ENCODE results near the gene WDR73. TPM values are rescaled to one million over a fixed set of nuclear protein-coding genes. Genes with fewer than 3 reads are reported as not detected.
"Not testable (repeated sequence)": the region's sequence is repeated elsewhere in the genome, so short reads cannot be mapped to it uniquely, and the experiment has no call there.

WDR73 gene
- total RNA-seq, 1 donor from 2014 or later, result 24.5 TPM

- peak; percentile 79 for DNase-seq (ENCODE audit: low read depth)
Measured at GRCh38 chr15:84658080-84658787, 4.2 kb upstream of the WDR73 start, which contains the start of gene NMB. TSS of gene NMB (minus strand) at chr15:84658199. CDS start at chr15:84658152, 47 bp downstream.

DNA sequence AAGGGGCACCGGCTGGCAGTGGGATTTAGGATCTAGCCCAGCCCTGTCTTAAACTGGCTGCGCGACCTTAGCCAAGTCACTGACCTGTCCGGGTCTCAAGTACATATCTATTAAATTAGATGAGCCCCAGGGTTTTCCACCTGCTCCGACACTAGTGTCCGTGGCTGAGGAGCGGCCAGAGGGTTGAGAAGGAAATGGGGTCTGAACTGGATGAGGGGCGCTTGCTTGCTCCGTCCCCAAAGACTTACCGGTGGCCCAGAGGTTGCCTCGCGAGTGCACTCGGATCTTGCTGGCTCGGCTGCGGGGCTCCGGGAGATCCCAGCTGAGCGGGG lies 3.6 kb upstream of the WDR73 start:
- no peak for DNase-seq (ENCODE audit: low read depth)

DNA sequence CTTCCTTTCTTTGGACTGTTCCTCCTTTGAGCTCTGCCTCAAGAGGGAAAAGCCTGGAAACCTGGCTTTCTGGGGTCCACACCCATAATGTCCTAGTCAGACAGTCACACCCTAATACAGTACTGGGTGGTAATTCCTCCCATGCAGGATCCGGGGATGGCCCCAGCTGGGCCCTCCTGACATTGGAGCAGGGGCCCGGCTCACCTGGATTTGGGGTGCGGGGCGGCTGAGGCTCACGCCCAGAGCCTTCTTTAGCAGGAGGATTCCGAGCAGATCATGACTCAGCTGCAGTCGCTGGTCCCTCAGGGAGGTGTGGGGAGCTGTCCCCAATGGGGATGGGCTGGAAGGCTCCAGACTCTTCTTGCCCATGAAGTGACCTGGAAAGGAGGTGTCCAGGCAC lies 2.9 kb upstream of the WDR73 start:
- no peak for DNase-seq (ENCODE audit: low read depth)

DNA sequence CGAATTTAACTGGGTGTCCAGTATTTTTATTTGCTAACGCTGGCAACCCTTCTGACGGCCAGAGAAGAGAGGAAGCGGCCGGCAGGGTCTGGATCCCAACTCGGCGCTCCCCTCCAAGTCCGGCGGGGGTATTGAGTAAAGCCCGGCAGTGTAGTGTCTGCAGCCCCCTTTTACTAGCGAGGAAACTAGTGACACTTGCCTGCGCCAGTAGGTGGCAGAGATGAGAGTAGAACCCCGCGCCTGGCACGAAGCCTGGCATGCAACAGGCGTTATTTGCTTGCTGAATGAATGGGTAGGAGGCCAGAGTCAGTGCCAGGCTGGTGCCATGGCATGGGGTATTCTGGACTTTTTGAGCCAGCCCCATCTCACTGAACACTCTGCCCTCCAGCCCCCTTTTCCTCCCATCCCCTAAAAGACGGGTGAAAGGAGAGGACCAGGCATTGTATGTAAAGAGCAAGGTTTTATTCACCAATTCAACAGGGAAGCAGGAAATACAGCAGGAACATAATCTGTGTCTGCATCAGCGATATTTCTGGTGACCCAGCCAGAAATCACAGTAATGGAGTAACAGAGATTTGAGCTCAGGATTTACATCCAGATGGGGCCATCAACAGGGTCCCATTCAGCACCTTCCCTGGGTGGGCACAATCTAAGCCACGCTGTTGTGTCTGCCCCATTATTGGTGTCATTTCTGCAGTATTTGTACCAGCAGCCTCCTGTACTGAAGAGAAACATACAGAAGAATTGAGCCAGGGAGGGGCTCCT lies 788 bp upstream of the WDR73 start:
- peak; percentile 91 for DNase-seq (ENCODE audit: low read depth)

DNA sequence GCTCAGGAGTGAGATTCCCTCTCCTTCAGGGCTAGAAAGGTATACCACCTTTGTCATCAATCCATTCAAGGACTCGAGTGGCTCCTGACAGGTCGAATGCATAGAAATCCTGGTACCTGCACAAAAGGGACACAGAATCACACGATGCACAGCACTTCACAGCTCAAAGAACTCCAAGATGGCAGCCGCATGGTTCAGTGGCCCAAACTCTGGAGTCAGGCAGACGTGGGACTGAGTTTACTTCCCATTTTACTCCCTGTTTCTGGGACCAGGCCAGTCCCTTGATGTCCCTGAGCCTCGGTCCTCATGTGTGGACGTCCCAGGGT lies 536 bp downstream of the WDR73 start:
- DNase-seq (ENCODE audit: low read depth), result no peak

GRCh38 chr15:84649706-84650105 lies 4.4 kb downstream of the WDR73 start:
- no peak for DNase-seq (ENCODE audit: low read depth)

- peak; percentile 84 for DNase-seq (ENCODE audit: low read depth)
Measured at GRCh38 chr15:84648539-84648938, 5.5 kb downstream of the WDR73 start.

DNA sequence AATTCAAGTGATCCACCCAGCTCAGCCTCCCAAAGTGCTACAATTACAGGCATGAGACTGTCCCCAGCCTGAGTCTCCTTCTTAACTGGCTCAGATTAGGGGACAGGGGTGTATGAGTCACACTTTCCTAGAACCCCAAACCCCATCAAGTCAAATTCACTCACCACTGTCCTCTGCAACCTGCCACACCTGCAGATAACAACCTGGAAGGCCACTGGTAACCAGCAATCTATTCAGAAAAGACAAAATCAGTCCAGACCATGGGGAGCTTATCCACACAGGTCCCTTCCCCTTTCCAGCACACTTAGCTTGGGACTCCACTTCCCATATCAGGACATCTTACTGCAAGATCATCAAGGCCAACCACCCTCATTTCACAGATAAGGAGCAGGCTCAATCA lies 6.4 kb downstream of the WDR73 start:
- no peak for DNase-seq (ENCODE audit: low read depth)

- DNase-seq (ENCODE audit: low read depth), result no peak
Measured at GRCh38 chr15:84645997-84646396, 8.1 kb downstream of the WDR73 start.

DNA sequence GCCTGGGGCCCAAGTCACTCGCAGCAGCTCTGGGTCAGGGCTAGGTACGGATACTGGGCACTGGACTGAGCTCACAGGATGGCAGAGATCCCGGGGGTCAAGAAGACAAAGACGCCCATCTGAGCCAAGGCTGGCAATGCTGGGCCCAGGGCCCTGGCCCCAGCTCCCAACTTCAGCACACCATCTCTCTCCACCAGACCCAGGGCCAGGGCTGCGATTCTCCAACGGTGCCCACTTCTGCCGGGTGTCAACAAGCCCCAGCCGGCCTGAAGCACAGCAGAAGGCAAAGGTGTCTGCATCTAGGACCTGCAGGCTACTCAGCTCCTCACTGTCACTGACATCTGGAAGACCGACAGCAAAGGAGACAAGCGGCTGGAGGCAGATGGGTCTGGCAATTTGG lies 8.6 kb downstream of the WDR73 start:
- DNase-seq (ENCODE audit: low read depth), result no peak

- DNase-seq (ENCODE audit: low read depth), result peak; percentile 94
Measured at GRCh38 chr15:84643838-84644237, 10.2 kb downstream of the WDR73 start.

DNA sequence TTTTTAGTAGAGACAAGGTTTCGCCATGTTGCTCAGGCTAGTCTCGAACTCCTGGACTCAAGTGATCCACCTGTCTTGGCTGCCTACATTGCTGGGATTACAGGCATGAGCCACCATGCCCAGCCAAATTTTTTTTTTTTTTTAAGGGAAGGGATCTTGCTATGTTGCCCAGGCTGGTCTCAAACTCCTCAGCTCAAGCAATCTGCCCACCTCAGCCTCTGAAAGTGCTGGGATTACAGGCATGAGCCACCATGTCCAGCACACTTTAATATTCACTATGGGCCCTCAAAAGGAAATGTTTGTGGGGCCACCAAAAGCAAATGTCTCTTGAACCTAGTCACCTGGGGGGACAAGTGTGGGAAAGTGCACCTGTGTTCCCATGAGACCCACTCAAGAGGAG lies 11.4 kb downstream of the WDR73 start:
- not testable (repeated sequence) for DNase-seq (ENCODE audit: low read depth)

GRCh38 chr15:84641871-84642270 lies 12.2 kb downstream of the WDR73 start:
- DNase-seq (ENCODE audit: low read depth), result not testable (repeated sequence)

- DNase-seq (ENCODE audit: low read depth), result no peak
Measured at GRCh38 chr15:84638103-84638502, 16.0 kb downstream of the WDR73 start.

- no peak for DNase-seq (ENCODE audit: low read depth)
Measured at GRCh38 chr15:84634228-84634837, 19.8 kb downstream of the WDR73 start.

DNA sequence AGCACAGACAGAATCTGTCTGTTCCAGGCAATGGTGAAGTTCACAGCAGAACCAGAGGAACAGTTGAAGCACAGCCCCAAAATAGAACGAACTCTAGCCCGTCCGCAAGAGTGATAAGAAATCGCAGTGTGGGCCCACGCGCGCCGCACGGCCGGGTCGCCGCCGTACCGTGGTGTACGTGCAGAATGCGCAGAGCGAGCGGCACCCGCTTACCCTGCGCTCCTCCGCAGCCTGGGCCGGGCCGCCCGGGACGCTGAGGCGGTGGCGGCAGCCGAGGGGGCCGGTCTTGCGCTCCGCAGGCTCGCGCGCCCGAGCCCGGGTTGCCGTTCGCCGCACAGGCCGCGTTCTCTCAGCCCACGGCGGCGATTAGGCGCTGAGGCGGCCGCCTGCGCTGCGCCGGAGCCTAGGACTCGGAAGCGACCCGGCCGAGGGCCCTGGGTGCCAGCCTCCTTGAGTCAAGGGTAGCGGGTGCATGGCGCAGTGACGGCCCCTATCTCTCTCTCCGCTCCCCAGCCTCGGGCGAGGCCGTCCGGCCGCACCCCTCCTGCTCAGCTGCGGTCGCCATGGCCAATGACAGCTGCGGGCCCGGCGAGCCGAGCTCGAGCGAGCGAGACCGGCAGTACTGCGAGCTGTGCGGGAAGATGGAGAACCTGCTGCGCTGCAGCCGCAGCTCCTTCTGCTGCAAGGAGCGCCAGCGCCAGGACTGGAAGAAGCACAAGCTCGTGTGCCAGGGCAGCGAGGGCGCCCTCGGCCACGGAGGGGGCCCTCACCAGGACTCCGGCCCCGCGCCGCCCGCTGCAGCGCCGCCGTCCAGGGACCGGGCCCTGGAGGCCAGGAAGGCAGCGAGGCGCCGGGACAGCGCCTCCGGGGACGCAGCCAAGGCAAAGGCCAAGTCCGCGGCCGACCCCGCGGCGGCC lies 20.5 kb downstream of the WDR73 start:
- peak; percentile 82 for DNase-seq (ENCODE audit: low read depth)

DNA sequence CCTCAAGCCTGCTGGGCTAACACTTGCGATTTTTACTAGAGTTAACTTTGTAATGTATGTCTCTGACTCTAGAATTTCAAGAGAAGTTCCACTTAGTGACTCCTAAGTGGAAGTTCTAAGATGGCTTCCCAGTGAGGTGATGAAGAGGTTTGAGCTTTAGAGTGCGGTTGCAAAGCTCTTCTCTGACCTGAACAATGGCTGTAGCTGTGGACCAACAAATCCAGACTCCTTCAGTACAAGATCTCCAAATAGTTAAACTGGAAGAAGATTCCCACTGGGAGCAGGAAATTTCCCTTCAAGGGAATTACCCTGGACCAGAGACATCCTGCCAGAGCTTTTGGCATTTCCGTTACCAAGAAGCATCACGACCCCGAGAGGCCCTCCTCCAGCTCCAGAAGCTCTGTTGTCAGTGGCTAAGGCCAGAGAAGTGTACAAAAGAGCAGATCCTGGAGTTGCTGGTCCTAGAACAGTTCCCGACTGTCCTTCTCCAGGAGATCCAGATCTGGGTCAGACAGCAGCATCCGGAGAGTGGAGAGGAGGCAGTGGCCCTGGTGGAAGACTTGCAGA lies 22.3 kb downstream of the WDR73 start:
- no peak for DNase-seq (ENCODE audit: low read depth)

DNA sequence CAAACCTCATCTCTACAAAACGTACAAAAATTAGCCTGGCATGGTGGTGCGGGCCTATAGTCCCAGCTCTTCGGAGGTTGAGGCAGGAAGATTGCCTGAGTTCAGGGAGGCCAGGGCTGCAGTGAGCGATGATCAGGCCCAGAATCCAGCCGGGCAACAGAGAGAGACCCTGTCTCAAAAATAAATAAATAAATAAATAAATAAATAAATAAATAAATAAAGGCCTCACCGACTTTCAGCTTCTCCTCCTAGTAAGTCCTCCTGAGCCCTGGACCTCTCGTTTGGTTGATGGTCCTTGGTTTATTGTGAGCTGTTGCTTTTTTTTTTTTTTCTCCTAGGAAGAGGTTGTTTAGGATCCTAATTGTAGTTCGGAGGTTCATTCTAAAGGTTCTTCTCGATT lies 25.1 kb downstream of the WDR73 start:
- no peak for DNase-seq (ENCODE audit: low read depth)

DNA sequence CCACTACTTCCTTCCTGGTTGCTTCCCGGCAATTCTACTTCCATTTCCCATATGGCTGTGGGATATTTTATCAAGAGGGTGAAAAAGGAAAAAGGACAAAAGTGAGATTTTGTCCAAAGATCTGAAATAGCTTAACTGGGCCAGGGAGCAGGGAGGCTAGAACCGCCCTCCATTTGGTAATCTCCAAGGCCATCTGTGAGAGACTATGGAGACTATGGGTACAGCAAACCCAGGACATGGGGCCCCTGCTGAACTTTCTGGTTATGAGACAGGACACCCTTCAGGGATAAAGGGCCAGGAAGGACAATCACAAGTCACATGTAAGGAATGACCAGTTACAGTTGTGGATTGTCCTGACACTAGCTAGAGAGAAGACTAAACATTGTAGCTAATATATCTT lies 29.0 kb downstream of the WDR73 start:
- no peak for DNase-seq (ENCODE audit: low read depth)

DNA sequence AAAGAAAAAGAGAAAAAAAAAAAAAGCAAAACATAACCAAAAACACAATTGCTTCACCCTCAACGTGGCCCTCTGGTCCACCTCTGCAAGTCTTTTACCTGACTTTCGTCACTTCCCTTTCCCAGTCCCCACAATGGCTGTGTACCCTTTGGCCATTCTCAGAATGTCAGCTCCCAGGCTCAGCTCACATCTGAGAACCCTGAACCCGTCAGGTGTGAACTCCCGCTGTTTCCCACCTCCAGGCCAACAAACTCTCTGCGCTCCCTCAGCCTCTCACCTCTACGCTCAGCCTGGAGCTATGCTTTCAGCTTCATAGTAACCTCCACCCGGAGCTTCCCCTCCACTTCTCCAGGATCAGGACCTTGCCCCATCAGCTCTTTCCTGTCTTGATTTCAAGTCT lies 29.7 kb downstream of the WDR73 start:
- DNase-seq (ENCODE audit: low read depth), result no peak

DNA sequence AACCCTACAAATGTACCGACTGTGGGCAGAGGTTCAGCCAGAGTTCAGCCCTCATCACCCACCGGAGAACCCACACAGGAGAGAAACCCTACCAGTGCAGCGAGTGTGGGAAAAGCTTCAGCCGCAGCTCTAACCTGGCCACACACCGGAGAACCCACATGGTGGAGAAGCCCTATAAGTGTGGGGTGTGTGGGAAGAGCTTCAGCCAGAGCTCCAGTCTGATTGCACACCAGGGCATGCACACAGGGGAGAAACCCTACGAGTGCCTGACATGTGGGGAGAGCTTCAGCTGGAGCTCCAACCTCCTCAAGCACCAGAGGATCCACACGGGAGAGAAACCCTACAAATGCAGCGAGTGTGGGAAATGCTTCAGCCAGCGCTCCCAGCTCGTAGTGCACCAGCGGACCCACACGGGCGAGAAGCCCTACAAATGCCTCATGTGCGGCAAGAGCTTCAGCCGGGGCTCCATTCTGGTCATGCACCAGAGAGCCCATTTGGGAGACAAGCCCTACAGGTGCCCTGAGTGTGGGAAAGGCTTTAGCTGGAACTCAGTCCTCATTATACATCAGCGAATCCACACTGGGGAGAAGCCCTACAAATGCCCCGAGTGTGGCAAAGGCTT lies 32.6 kb downstream of the WDR73 start:
- DNase-seq (ENCODE audit: low read depth), result no peak

Data from myocyte (in vitro differentiated cells).